Skeletal muscle satellite cell (primary cell): ENCODE measurements around the gene CCR5.

ENCODE experiments used
- H3K27me3 ChIP-seq: 2 replicates; pipeline ENCODE4 v1.7.0; 2013; ENCODE audit warnings: low read length; ENCODE audit not compliant: control insufficient read depth, insufficient read depth
- H3K36me3 ChIP-seq: 2 replicates; pipeline ENCODE4 v1.7.0; 2013; ENCODE audit warnings: mild to moderate bottlenecking, control low read depth, low read length; ENCODE audit not compliant: insufficient read depth
- H3K4me1 ChIP-seq: 2 replicates; pipeline ENCODE4 v1.7.0; 2013; ENCODE audit warnings: low read length; ENCODE audit not compliant: control insufficient read depth, insufficient read depth
- H3K4me2 ChIP-seq: 2 replicates; pipeline ENCODE4 v1.7.0; 2013; ENCODE audit warnings: mild to moderate bottlenecking, low read length
- H3K4me3 ChIP-seq: 2 replicates; pipeline ENCODE4 v1.7.0; 2013; ENCODE audit warnings: low read length
- H3K9ac ChIP-seq: 2 replicates; pipeline ENCODE4 v1.7.0; 2013; ENCODE audit warnings: mild to moderate bottlenecking, low read depth, low read length, moderate library complexity
- H3K9me3 ChIP-seq: replicated peaks from 2 replicates; pipeline ENCODE4 v1.7.0; 2013; ENCODE audit warnings: mild to moderate bottlenecking, control low read depth, low read length

CCR5 gene

DNA sequence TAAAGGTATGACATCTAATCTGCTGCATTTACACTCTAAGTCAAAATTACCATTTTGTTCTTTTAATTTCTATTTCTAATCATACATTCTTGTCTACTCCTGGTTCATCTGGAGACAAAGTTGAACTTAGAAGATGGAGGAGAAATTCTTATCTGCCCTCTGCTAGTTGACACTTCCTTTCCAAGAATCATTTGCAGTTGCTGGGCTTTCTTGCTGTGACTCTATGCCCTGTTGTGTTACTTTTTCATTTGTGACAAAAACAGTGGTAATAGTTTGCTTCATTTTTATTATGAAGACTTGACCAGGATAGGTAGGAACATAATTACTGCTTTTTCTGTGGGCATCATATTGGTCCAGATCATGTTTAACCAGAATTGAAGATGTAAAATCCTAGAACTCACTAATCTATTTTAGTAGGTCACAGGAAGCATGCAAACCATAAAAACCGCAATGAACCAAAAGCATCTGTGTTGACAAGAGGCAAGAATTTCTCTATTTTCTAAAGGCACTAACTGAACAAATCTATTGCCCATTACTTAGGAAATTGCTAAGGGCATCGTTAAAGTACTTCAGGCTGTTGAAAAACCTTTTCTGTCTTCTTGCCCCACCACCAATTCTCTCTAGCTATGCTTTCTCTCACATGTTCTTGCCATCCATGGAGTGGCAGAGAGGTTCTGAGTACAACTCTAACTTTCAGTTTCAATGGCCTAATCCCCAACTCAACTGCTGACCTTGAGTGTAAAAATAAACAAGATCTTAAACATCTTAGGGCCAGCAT is 21.1 kb upstream of the CCR5 start:
- H3K4me1 ChIP-seq: no peaks in the 10 kb centered on the region
- no peaks in the 10 kb centered on the region for H3K9me3 ChIP-seq
- no peak overlapping the region for H3K4me2 ChIP-seq
- peaks cover 53% of the 10 kb centered on the region for H3K27me3 ChIP-seq
- no peaks in the 10 kb centered on the region for H3K36me3 ChIP-seq
- no peak overlapping the region for H3K4me3 ChIP-seq
- H3K9ac ChIP-seq: no peak overlapping the region

DNA sequence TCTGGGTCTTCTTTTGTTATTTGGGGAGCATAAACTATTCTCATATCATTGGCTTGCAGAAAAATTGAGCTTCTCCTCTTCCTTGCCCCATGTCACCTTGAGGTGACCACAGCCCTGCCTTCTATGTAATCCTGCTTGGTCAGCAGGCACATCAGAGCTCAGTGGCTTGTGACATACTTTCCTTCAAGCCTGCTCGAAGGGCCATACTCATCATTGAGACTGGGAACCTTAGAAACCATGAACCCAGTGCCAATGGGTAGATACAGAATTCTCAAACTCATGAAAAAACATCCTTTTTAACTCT is 20.5 kb upstream of the CCR5 start:
- no peak overlapping the region for H3K9ac ChIP-seq
- peaks cover 58% of the 10 kb centered on the region for H3K27me3 ChIP-seq
- H3K9me3 ChIP-seq: no peaks in the 10 kb centered on the region
- H3K4me3 ChIP-seq: no peak overlapping the region
- no peak overlapping the region for H3K4me2 ChIP-seq
- H3K36me3 ChIP-seq: no peaks in the 10 kb centered on the region
- H3K4me1 ChIP-seq: no peaks in the 10 kb centered on the region

DNA sequence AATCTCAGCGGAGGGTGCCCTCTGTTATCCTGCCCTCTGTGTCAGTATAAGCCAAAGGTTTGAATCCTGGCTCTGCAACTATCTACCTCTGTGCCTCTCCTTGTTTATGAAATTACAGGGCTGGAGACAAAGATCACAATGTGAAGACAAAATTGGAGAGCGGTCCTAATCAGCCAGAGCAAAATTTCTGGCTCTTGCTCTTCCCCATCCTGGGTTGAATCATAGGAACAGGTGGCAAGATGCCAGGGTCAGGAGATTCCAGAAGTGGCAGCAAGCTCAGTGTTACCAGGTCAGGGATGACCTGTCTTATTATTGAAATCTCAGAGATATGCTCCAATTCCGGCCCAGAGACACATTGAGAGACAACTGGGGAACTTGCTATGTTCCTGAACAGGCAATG is 19.1 kb upstream of the CCR5 start:
- no peaks in the 10 kb centered on the region for H3K4me1 ChIP-seq
- peaks cover 62% of the 10 kb centered on the region for H3K27me3 ChIP-seq
- H3K36me3 ChIP-seq: no peaks in the 10 kb centered on the region

DNA sequence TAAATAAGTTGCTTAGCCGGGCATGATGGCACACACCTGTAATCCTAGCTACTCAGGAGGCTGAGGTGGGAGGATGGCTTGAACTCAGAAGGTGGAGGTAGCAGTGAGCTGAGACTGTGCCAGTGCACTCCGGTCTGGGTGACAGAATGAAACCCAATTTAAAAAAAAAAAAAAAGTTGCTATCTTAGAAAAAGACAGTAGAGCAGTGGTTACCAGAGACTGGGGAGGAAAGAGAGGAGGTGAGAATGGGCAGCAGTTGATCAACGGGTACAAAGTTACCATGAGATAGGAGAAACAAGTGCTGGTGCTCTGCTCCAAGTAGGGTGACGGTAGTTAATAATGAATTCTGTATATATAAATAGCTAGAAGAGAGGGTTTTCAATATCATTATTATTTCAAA is 17.7 kb upstream of the CCR5 start:
- no peaks in the 10 kb centered on the region for H3K4me1 ChIP-seq
- peaks cover 66% of the 10 kb centered on the region for H3K27me3 ChIP-seq
- no peaks in the 10 kb centered on the region for H3K9me3 ChIP-seq
- H3K9ac ChIP-seq: no peak overlapping the region
- no peak overlapping the region for H3K4me2 ChIP-seq
- H3K4me3 ChIP-seq: no peak overlapping the region
- no peaks in the 10 kb centered on the region for H3K36me3 ChIP-seq

More for the DNA sequence above, 19.1 kb upstream of the CCR5 start:
- H3K4me2 ChIP-seq: no peak overlapping the region
- H3K9ac ChIP-seq: no peak overlapping the region
- H3K9me3 ChIP-seq: no peaks in the 10 kb centered on the region
- H3K4me3 ChIP-seq: no peak overlapping the region

DNA sequence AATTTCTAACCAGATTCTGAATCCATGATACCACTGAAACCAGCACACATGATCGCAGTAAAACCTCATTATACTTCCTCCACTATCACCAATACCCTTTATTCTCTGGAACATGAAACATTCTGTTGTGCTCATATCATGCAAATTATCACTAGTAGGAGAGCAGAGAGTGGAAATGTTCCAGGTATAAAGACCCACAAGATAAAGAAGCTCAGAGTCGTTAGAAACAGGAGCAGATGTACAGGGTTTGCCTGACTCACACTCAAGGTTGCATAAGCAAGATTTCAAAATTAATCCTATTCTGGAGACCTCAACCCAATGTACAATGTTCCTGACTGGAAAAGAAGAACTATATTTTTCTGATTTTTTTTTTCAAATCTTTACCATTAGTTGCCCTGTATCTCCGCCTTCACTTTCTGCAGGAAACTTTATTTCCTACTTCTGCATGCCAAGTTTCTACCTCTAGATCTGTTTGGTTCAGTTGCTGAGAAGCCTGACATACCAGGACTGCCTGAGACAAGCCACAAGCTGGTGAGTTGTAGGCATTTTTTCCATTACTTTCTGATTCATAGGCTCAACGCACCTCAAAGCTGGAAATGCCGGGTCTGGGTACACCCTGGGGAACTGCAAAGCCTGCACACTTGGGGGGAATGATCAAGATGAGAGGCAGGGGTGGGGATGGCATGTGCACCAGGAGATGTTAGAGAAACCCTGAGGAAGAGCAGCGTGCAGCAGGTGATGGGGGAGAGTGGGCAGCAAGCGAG is 16.9 kb upstream of the CCR5 start, which contains the start of gene CCR2:
Gene CCR2 (plus strand): TSS at position 465 of the 764 bp plus-strand sequence. CDS start 3,417 bp downstream, outside the sequence.
- no peaks in the 10 kb centered on the region for H3K4me1 ChIP-seq
- H3K36me3 ChIP-seq: no peaks in the 10 kb centered on the region
- H3K9ac ChIP-seq: no peak within 1 kb of the TSS
- no peak within 1 kb of the TSS for H3K4me2 ChIP-seq
- H3K27me3 ChIP-seq: peaks cover 64% of the 10 kb centered on the region
- H3K4me3 ChIP-seq: no peak within 1 kb of the TSS
- H3K9me3 ChIP-seq: no peaks in the 10 kb centered on the region

DNA sequence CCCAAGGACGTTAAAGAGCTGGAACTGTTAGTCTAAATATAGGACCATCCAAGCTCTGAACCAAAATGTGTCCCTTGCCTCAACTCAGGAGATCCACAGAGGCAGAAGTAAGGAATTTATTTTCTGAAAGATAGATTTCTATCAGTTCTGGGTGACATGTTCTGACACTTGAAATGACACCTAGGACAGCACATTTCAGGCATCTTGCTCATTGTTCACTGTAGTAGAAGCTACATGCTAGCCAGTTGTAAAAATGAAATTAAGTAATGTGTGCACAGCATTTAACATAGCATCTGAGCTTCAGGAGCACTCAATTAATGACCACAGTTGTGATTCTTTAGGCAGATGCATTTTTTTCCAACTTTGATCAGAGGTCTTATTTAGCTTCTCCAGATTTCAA is 16.3 kb upstream of the CCR5 start:
- no peak overlapping the region for H3K4me2 ChIP-seq
- no peaks in the 10 kb centered on the region for H3K36me3 ChIP-seq
- no peak overlapping the region for H3K4me3 ChIP-seq
- H3K4me1 ChIP-seq: no peaks in the 10 kb centered on the region
- H3K9ac ChIP-seq: no peak overlapping the region
- no peaks in the 10 kb centered on the region for H3K9me3 ChIP-seq
- H3K27me3 ChIP-seq: peaks cover 64% of the 10 kb centered on the region

DNA sequence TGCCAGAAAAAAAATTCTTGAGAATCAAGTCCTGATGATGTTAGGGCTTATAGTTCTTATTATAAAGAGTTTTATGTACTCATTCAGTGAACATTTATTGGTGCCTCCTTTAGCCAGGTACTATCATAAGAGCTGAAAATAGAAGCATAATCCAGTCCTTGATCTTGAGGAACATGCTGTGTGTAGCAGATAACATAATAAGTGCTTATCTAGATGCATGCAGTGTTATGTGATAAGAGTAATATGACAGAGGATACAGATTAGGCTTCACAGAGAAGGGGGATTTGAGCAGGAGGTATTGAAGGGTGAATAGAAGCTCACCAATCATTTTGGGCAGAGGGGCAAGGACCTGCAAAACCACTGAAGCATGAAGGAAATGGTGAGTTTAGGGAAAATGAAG is 15.8 kb upstream of the CCR5 start:
- H3K9ac ChIP-seq: no peak overlapping the region
- H3K36me3 ChIP-seq: no peaks in the 10 kb centered on the region
- no peak overlapping the region for H3K4me3 ChIP-seq
- no peaks in the 10 kb centered on the region for H3K4me1 ChIP-seq
- H3K9me3 ChIP-seq: no peaks in the 10 kb centered on the region
- no peak overlapping the region for H3K4me2 ChIP-seq
- H3K27me3 ChIP-seq: peaks cover 64% of the 10 kb centered on the region

DNA sequence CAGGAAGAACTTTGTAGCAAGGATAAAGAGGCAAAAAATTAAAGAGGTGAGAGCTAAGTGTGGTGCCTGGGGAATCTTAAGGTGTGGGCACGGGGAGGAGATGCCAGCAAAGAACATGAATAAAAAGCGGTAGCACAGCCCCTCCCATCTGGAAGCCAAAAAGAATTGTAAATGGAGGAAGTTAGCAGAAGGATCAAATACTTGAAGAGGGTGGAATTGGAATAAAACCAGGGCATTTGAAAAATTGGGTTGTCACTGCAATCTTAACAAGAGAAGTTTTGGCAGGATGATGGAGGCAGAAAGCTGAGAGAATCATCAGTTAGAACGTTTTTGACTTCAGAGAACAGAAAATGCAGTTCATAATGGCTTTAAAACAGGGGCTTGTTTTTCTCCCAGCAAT is 14.5 kb upstream of the CCR5 start:
- no peak overlapping the region for H3K4me2 ChIP-seq
- H3K4me1 ChIP-seq: peaks cover 4% of the 10 kb centered on the region
- no peaks in the 10 kb centered on the region for H3K9me3 ChIP-seq
- peaks cover 62% of the 10 kb centered on the region for H3K27me3 ChIP-seq
- H3K4me3 ChIP-seq: no peak overlapping the region
- H3K36me3 ChIP-seq: no peaks in the 10 kb centered on the region
- H3K9ac ChIP-seq: no peak overlapping the region

DNA sequence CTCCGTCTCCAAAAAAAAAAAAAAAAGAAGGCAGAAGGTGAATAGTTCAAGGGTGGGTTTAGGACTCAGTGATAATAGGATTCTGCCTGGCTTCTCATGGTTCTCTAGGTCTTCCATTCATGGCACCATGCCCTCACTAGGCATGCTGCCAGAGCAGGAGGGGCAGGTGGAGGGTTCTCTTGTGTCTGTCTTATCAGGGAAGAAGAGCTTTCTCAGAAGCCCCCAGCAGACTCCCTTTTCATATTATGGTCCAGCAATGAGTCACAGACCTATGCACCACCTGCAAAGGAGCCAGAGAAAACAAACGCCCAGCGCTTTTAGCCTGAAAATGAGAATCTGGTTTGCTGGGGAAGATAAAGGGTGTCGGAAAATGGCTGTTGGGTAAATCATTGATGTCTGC is 13.8 kb upstream of the CCR5 start:
- no peak overlapping the region for H3K9ac ChIP-seq
- no peak overlapping the region for H3K4me3 ChIP-seq
- no peak overlapping the region for H3K4me2 ChIP-seq
- no peaks in the 10 kb centered on the region for H3K36me3 ChIP-seq
- H3K4me1 ChIP-seq: peaks cover 5% of the 10 kb centered on the region
- H3K9me3 ChIP-seq: no peaks in the 10 kb centered on the region
- H3K27me3 ChIP-seq: peaks cover 58% of the 10 kb centered on the region

DNA sequence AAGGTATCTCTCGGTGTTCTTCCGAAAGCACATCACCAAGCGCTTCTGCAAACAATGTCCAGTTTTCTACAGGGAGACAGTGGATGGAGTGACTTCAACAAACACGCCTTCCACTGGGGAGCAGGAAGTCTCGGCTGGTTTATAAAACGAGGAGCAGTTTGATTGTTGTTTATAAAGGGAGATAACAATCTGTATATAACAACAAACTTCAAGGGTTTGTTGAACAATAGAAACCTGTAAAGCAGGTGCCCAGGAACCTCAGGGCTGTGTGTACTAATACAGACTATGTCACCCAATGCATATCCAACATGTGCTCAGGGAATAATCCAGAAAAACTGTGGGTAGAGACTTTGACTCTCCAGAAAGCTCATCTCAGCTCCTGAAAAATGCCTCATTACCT is 12.3 kb upstream of the CCR5 start:
- peaks cover 53% of the 10 kb centered on the region for H3K27me3 ChIP-seq
- peaks cover 5% of the 10 kb centered on the region for H3K4me1 ChIP-seq
- H3K9me3 ChIP-seq: no peaks in the 10 kb centered on the region
- no peak overlapping the region for H3K4me2 ChIP-seq
- H3K4me3 ChIP-seq: no peak overlapping the region
- H3K9ac ChIP-seq: no peak overlapping the region
- no peaks in the 10 kb centered on the region for H3K36me3 ChIP-seq

DNA sequence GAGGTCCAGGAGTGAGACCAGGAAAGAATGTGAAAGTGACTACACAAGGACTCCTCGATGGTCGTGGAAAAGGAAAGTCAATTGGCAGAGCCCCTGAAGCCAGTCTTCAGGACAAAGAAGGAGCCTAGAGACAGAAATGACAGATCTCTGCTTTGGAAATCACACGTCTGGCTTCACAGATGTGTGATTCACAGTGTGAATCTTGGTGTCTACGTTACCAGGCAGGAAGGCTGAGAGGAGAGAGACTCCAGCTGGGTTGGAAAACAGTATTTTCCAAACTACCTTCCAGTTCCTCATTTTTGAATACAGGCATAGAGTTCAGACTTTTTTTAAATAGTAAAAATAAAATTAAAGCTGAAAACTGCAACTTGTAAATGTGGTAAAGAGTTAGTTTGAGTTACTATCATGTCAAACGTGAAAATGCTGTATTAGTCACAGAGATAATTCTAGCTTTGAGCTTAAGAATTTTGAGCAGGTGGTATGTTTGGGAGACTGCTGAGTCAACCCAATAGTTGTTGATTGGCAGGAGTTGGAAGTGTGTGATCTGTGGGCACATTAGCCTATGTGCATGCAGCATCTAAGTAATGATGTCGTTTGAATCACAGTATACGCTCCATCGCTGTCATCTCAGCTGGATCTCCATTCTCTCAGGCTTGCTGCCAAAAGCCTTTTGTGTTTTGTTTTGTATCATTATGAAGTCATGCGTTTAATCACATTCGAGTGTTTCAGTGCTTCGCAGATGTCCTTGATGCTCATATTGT is 10.8 kb upstream of the CCR5 start:
- H3K9ac ChIP-seq: no peak overlapping the region
- peaks cover 5% of the 10 kb centered on the region for H3K4me1 ChIP-seq
- no peaks in the 10 kb centered on the region for H3K9me3 ChIP-seq
- H3K4me3 ChIP-seq: no peak overlapping the region
- H3K36me3 ChIP-seq: no peaks in the 10 kb centered on the region
- peaks cover 51% of the 10 kb centered on the region for H3K27me3 ChIP-seq
- H3K4me2 ChIP-seq: no peak overlapping the region
